GM18526 (cell line): ENCODE results near the gene RIPOR2.

Experiments
- POLR2A ChIP-seq: IDR thresholded peaks from 3 replicates; pipeline ENCODE4 v1.6.1; 2011; ENCODE audit not compliant: insufficient read length; ENCODE audit errors: extremely low read depth

Gene RIPOR2

GRCh38 chr6:24932832-24933231 is 2.9 kb downstream of the RIPOR2 start:
- no peak for TF ChIP-seq POLR2A

DNA sequence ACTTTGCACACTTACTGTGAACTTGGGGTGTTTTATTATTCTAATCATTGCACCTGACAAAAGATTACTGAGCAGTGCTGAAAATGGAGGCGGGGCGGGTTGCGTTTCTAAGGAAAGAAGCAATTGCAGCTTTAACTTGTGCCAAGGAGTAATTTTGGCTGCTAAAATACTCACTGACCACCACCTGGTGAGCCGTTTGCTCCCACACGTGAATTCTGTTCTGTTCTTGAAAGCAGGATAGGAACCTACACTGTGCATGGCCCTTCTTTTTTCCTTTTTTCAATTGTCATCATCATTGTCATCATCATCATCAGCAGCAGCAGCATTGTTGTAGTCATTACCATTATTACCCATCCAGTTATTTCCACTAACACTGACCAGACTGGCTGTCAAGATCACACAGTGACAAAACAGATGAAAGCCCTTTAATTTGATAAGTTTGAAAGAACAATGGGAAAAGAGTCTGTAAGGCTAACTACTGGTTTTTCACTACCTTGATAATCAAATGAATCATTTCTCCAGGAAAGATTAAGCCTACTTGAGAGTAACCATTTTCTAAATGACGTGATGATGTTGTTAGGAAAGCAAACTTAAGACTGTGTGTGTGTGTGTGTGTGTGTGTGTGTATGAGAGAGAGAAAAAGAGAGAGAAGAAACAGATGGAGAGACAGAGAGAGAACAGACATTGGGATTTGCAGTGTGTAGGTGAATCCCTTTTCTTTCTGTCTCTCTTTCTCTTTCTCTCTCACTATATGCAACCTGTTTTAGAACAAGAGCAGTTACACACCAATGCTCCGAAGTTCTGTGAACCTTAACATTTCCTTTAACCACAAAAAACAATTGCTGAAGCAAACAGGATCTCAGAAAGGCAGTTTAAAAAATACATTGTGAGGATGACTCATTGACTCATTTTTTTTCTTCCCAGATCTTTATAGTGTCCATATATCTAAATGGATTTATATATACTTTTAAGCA is 3.8 kb downstream of the RIPOR2 start:
- no peak for TF ChIP-seq POLR2A

DNA sequence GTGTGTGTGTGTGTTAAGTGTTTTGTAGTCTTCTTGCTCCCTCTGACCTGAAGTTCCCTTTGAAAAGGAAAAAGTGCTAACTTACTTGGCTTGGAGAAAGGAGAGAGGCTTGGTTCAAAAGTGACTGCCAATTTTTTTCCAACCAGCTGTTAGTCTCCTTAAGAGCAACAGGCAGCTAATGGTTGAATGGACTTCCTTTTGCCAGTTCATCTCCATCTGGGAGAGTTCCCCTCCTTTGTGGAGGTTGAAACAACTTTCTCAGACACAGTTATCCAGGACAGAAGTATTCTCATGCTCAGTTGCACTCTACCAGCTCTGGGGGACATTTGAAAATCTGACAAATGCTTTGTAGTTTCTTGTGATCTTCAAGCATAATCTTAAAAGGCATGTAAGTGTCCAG is 4.5 kb downstream of the RIPOR2 start:
- TF ChIP-seq POLR2A = no peak

- no peak for TF ChIP-seq POLR2A
These were observed 5.3 kb downstream of the RIPOR2 start for GRCh38 chr6:24930431-24930871.

- TF ChIP-seq POLR2A = no peak
These were observed 6.5 kb downstream of the RIPOR2 start for GRCh38 chr6:24929242-24929641.

DNA sequence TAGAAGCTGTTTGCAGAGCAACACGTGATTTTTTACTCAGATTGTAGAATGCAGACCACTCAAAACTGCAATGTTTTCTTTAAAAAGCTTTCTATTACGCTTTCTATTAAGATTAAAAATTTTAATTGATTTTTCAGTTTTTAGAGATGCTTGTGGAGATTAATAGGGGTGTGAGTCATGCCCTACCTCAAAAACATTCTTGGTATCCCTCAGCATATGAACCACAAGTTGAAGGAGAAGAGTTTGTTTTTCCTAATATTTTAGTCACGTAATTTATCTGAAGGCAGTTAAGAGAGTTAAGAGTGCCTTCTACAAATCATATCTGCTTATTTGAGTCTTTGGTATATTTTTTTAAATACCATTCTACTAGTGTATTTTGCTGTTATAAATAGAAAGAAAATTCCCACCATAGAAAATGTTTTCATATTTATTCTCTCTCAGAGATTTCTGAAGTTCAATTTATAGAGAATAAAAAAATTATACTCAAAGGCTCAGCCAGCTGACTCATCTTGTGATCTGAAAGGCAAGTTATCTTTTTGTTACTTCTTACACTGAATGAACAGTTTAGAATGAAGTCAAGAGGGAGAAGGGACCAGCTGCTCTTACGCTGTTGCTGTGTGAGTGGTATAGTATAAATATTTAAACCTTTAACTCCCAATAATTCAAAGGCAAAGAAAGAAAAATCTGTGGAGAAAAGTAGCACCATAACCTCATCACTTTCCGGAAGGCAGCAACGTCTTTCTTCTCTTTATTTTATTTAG is 7.6 kb downstream of the RIPOR2 start:
- TF ChIP-seq POLR2A = no peak

GRCh38 chr6:24927277-24927955 is 8.3 kb downstream of the RIPOR2 start:
- TF ChIP-seq POLR2A = no peak

- TF ChIP-seq POLR2A = no peak
These were observed 9.6 kb downstream of the RIPOR2 start for GRCh38 chr6:24926192-24926591.

- TF ChIP-seq POLR2A = no peak
These were observed 10.1 kb downstream of the RIPOR2 start for GRCh38 chr6:24925661-24926060.

DNA sequence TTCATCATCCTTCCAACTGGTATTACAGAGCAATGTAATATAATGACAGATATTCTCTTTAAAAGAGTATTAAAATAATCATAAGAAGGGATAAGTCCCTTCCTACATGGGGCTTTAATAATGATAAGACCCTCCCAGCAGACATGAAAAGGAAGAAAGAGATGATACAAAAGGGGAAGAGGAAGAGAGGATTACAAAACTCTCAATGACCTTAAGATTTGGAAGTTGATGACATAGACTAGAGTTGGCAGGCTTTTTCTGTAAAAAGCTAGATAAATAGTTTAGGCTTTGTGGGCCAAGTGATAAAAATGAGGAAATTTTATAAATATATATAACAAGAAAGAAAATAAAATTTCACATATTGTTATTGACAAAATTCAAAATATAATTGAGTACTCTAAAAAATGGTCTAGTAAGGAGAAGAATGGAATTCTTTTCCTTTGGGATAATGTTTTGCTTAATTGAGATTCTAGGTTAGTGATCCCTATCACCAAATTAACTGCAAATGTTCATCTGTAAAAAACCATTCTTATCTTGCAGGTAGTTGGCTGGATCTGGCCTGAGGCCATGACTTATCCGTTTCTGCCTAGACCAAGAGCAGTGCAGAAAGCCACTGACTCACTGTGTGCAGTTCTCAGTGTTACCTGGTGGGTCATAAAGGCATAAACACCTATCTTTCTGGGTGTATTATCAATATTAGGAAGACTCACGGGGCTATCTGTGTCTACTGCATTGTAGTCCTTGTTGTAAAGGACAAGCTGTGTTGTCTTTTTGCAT is 11.0 kb downstream of the RIPOR2 start:
- no peak for TF ChIP-seq POLR2A

DNA sequence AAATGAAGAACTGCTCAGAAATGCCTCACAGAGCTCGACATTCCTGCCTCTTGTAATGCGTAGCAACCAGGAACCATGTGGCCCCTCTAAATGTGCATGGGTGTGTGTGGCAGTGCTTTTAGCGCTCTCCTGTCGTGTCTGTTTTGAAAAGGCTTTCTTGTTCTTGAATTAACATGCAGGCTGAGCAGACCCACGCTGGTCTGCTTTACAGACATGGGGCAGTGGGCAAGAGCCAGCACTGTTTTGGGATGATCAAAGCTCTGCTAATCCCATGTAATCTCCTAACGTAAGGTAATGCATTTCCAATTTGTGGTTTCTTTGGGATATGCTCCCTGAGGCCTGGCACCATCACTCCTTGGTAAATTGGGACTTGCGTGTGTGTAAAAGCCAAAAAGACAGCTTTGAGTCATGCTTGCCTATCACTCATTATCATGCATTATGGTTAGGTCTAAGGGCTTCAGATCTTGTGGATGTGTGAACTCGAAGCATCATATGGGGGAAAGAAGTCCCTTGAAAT is 11.8 kb downstream of the RIPOR2 start:
- no peak for TF ChIP-seq POLR2A

DNA sequence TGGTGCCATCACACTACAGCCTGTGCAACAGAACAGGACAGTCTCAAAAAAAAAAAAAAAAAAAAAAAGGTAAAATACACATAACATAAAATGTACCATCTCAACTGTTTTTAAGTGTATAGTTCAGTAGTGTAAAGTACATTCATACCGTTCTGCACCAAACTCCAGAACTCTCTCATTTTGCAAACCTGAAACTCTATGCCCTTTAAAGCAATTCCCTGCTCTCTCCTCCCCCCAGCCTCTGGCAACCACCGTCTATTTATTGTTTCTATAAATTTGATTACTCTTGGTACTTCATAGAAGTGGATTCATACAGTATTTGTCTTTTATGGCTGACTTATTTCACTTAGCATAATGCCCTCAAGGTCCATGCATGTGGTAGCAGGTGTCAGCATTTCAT is 12.9 kb downstream of the RIPOR2 start:
- TF ChIP-seq POLR2A = no peak

DNA sequence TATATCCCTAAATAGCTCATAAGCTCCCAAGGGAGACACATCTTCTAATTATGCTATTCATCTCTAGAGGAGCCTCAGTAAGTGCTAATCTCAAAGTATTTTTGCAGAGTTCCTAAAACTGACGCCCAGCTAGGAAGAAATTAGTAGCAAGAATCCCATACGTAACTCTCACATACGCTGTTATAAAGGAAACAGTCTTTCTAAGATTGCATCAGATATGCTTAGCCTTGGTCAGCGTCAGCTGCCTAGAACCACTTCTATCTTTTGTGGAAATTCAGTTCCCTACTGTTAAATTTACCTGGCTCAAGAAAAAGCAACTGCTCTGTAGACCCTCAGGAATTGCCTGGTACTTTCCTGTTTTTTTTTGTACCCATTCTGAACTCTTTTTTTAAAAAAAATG is 13.6 kb downstream of the RIPOR2 start:
- no peak for TF ChIP-seq POLR2A

GRCh38 chr6:24920136-24920535 is 15.6 kb downstream of the RIPOR2 start:
- TF ChIP-seq POLR2A = no peak
